DOHH2 (cell line): ENCODE results near the gene COL4A4.

ENCODE experiments used
- H3F3A ChIP-seq: fragments of 200-600 bp; sonication (generic), shearing (Covaris generic); 2 replicates; pipeline ENCODE4 v1.6.0; 2016; ENCODE audit warnings: antibody characterized with exemption, mild to moderate bottlenecking; ENCODE audit not compliant: control insufficient read depth, insufficient read depth
- H3K27ac ChIP-seq: fragments of 200-600 bp; sonication (generic); 2 replicates; pipeline ENCODE4 v1.5.1; 2014; ENCODE audit warnings: low read depth, mild to moderate bottlenecking, low read length, moderate library complexity
- H3K27me3 ChIP-seq: fragments of 200-600 bp; sonication (generic); 2 replicates; pipeline ENCODE4 v1.6.1; 2014; ENCODE audit warnings: mild to moderate bottlenecking, low read length, mixed read lengths; ENCODE audit not compliant: control insufficient read depth
- H3K36me3 ChIP-seq: fragments of 200-600 bp; sonication (generic); 2 replicates; pipeline ENCODE4 v1.6.1; 2014; ENCODE audit warnings: mild to moderate bottlenecking, low read length, moderate library complexity, mixed read lengths; ENCODE audit not compliant: control insufficient read depth
- H3K4me1 ChIP-seq: fragments of 200-600 bp; sonication (generic); 2 replicates; pipeline ENCODE4 v1.6.1; 2014; ENCODE audit warnings: mild to moderate bottlenecking, low read length, mixed read lengths; ENCODE audit not compliant: control insufficient read depth
- H3K4me2 ChIP-seq: fragments of 200-600 bp; sonication (generic); 2 replicates; pipeline ENCODE4 v1.6.0; 2014; ENCODE audit warnings: mild to moderate bottlenecking, low read length, moderate library complexity
- H3K4me3 ChIP-seq: fragments of 200-600 bp; sonication (generic); 2 replicates; pipeline ENCODE4 v1.5.1; 2014; ENCODE audit warnings: mild to moderate bottlenecking, low read length, mixed read lengths
- H3K79me2 ChIP-seq: fragments of 200-600 bp; sonication (generic); 2 replicates; pipeline ENCODE4 v1.6.1; 2014; ENCODE audit warnings: mild to moderate bottlenecking, low read length, mixed read lengths; ENCODE audit not compliant: control insufficient read depth
- H3K9me2 ChIP-seq: fragments of 200-600 bp; sonication (generic); replicated peaks from 2 replicates; pipeline ENCODE4 v1.6.1; 2014; ENCODE audit warnings: mild to moderate bottlenecking, low read length, mixed read lengths; ENCODE audit not compliant: control insufficient read depth
- H3K9me3 ChIP-seq: fragments of 200-600 bp; sonication (generic); 2 replicates; pipeline ENCODE4 v1.6.1; 2014; ENCODE audit warnings: antibody characterized with exemption, low read length, mixed read lengths; ENCODE audit not compliant: control insufficient read depth, insufficient read depth
- H4K20me1 ChIP-seq: fragments of 200-600 bp; sonication (generic); 2 replicates; pipeline ENCODE4 v1.6.0; 2014; ENCODE audit warnings: low read depth, mild to moderate bottlenecking, antibody characterized with exemption, low read length, moderate library complexity; ENCODE audit not compliant: control insufficient read depth, insufficient read depth
- EZH2phosphoT487 ChIP-seq: fragments of 200-600 bp; sonication (generic); IDR thresholded peaks from 2 replicates; pipeline ENCODE4 v1.6.1; 2017; ENCODE audit warnings: borderline replicate concordance, mild to moderate bottlenecking, antibody characterized with exemption, low read length, moderate library complexity, mixed read lengths
- TF ChIP-seq, protein P1 (sequence below): fragments of 200-600 bp; sonication (generic); IDR thresholded peaks from one replicate; pipeline ENCODE4 v1.5.1; 2014; ENCODE audit warnings: antibody characterized with exemption, mild to moderate bottlenecking, low read depth, low read length; ENCODE audit not compliant: poor library complexity, severe bottlenecking

The COL4A4 gene

DNA sequence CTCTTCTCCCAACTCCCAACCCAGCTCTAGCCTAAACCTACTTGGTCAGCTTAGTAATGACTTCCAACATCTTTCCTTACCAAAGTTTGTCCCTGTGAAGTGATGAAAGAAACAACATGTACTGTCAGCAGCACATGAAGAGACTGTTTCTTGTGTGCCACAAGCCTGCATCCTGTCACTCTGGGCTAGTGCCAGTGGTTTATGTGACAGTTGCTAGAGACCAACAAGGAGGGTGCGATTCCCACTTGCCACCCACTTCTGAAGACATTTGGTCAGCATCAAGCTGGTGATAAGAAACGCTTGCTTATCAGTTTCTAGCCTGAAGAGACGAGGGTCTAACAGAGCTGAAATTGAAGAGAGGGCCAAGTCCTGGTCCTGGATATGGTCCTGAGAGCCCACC is 132.6 kb downstream of the COL4A4 start:
- H3K9me2 ChIP-seq, result no peaks in the 10 kb centered on the region
- TF ChIP-seq EZH2phosphoT487, result no peak
- TF ChIP-seq, protein P1, sequence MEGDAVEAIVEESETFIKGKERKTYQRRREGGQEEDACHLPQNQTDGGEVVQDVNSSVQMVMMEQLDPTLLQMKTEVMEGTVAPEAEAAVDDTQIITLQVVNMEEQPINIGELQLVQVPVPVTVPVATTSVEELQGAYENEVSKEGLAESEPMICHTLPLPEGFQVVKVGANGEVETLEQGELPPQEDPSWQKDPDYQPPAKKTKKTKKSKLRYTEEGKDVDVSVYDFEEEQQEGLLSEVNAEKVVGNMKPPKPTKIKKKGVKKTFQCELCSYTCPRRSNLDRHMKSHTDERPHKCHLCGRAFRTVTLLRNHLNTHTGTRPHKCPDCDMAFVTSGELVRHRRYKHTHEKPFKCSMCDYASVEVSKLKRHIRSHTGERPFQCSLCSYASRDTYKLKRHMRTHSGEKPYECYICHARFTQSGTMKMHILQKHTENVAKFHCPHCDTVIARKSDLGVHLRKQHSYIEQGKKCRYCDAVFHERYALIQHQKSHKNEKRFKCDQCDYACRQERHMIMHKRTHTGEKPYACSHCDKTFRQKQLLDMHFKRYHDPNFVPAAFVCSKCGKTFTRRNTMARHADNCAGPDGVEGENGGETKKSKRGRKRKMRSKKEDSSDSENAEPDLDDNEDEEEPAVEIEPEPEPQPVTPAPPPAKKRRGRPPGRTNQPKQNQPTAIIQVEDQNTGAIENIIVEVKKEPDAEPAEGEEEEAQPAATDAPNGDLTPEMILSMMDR, result no peak
- no peaks in the 10 kb centered on the region for H4K20me1 ChIP-seq
- no peaks in the 10 kb centered on the region for H3K27me3 ChIP-seq
- no peaks in the 10 kb centered on the region for H3K79me2 ChIP-seq
- H3K4me2 ChIP-seq, result no peak overlapping the region
- H3K4me3 ChIP-seq, result no peak overlapping the region
- H3K4me1 ChIP-seq, result peaks cover 5% of the 10 kb centered on the region
- H3K36me3 ChIP-seq, result no peaks in the 10 kb centered on the region
- no peaks in the 10 kb centered on the region for H3F3A ChIP-seq
- H3K27ac ChIP-seq, result no peak overlapping the region
- no peaks in the 10 kb centered on the region for H3K9me3 ChIP-seq

DNA sequence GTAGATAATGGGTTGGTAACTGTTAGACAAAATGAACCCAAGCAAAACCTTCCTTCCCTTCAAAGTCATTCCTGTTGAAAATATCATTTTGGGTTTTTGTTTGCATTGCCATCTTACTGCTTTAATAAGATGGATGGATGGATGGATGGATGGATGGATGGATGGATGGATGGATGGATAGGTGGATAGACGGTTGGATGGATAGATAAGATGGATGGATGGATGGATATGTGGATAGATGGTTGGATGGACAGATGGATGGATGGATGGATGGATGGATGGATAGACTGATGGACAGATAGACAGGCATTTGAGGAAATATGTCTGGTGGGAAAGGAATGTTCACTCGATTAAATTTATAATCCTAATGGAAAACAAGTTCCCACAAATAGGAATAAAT is 133.2 kb downstream of the COL4A4 start:
- no peak overlapping the region for H3K27ac ChIP-seq
- H4K20me1 ChIP-seq, result no peaks in the 10 kb centered on the region
- H3K36me3 ChIP-seq, result no peaks in the 10 kb centered on the region
- H3F3A ChIP-seq, result no peaks in the 10 kb centered on the region
- H3K4me3 ChIP-seq, result no peak overlapping the region
- H3K4me2 ChIP-seq, result no peak overlapping the region
- H3K79me2 ChIP-seq, result no peaks in the 10 kb centered on the region
- H3K9me3 ChIP-seq, result no peaks in the 10 kb centered on the region
- H3K27me3 ChIP-seq, result no peaks in the 10 kb centered on the region
- H3K4me1 ChIP-seq, result peaks cover 5% of the 10 kb centered on the region
- H3K9me2 ChIP-seq, result no peaks in the 10 kb centered on the region
- TF ChIP-seq, protein P1, result no peak

DNA sequence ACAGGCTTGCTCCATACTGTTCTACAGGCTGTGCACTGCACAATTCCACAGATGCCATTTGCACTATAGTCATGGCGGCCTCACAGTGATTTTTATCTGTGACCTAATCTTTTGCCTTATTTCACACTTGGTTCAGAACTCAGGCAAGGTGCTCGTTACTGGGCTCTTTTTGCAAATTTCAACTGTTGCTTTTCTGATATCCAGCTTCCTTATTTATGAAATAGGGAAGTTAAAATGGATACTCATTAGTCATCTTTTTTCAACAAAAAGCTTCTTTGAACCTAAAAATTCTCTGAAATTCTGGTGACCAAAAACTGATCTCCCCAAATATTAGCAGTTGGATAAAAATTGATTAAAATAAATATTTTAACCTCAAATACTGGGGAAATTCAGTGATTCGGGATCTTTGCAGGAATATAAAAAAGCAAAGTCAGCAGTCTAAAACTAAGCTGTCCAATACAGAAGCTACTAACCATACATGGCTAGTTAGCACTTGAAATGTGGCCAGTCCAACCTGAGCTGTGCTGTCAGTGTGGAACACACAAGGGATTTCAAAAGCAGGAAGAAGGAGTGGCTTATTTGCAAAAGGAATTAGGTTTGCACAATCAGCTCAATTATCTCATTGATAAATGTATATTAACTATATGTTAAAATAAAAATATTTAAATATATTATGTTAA is 134.4 kb downstream of the COL4A4 start:
- H3K4me2 ChIP-seq, result no peak overlapping the region
- H3F3A ChIP-seq, result no peaks in the 10 kb centered on the region

More for the DNA sequence above, 134.4 kb downstream of the COL4A4 start:
- no peaks in the 10 kb centered on the region for H3K27me3 ChIP-seq
- H3K9me2 ChIP-seq, result no peaks in the 10 kb centered on the region
- TF ChIP-seq, protein P1, result no peak
- TF ChIP-seq EZH2phosphoT487, result no peak
- no peak overlapping the region for H3K27ac ChIP-seq
- no peaks in the 10 kb centered on the region for H3K9me3 ChIP-seq
- no peaks in the 10 kb centered on the region for H3K79me2 ChIP-seq
- peaks cover 5% of the 10 kb centered on the region for H3K4me1 ChIP-seq
- no peak overlapping the region for H3K4me3 ChIP-seq
- no peaks in the 10 kb centered on the region for H4K20me1 ChIP-seq
- no peaks in the 10 kb centered on the region for H3K36me3 ChIP-seq
